SKM-1 (cell line): Measurements from ENCODE around the gene HACD1.
A peak's percentile ranks its signal among the peaks of the same experiment; 100 is the strongest.

ENCODE experiments used
- DNase-seq: peaks from one replicate; lab custom pipeline; 2025; ENCODE audit not compliant: unreplicated experiment; lab: John Stamatoyannopoulos, UW

The HACD1 gene

DNA sequence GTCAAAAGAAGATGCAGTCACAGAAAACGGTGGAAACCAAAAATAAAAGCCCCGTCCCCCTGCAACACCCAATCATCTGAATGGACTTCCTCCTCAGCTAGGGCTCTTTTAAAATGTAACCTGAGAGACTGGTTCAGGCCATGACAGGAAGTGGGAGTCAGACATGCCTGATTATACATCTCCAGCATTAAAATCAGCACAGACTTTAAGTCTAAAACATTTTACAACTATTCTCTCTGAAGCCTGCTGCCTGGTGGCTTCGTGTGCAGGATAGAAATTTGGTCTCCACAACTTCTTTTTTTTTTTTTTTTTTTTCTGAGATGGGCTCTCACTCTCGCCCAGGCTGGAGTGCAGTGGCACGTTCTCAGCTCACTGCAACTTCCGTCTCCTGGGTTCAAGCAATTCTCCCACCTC is 30.3 kb downstream of the HACD1 start:
- DNase-seq: no peak

DNA sequence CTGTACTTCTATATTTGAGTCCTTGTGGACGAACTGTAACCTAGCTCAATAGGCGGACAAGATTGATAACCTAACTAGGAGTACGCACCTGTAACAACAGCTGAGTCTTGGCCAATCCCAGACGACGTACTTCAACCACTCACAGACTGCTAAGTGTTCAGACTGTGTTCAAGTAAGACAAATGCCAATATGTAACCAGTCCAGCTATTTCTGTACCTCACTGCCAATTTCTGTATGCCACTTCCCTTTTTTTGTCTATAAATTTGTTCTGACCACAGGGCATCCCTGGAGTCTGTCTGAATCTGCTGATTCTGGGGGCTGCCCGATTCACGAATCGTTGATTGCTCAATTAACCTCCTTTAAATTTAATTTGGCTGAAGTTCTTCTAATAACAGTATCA is 32.2 kb downstream of the HACD1 start:
- DNase-seq: peak; percentile 4

DNA sequence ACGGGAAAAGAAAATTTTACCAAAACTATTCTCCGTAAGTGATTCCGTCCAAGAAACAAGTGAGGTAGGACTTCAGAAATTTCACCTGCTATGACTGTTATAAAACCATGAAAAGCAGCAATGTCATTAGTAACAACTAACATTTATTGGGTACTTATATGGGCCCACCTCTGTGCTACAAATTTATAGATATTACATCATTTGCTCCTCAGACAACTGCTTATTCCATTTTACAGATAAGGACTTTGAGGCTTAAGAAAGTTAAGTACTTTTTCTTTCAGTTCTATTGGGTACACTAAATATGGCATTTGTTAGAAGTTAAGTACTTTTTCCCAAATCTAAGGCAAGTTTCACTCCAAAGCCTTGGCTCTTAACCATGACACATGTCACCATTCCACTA is 36.3 kb downstream of the HACD1 start:
- no peak for DNase-seq

DNA sequence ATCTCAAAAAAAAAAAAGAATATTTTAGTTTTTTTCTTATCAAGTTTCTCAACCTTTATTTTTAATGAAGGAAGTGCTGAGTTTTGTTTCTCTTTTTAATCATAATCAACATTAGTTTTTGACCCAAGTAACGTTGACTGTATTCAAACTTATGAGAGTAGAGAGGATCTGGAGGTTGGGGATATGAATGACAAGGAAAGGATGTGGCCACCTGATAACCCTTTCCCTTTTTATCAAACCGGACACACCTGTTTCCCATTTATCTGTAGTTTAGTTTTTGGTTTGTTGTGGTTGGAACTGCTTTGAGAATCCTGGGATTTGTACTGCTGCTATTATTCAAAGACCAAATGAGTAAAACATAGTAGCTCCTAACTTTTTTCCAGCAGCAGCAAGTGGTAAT is 38.6 kb downstream of the HACD1 start:
- no peak for DNase-seq

DNA sequence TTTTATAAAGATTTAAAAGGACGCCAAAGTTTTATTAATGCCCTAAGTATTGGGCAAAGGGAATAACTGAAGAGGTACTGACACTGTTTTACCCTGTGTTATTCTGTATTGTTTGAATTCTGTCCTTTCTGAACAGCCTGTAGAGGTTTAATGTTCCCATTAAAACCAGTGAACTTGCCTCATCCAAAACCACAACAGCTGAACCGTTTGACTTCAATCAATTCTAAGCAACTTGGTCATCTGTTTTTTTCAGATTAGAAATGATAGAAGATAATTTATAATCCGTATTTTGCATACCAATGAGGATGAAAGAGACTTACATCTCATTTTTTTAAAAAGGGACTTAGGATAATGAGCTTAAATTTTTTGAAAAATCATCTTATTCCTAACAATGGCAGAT is 40.4 kb downstream of the HACD1 start:
- DNase-seq: no peak

DNA sequence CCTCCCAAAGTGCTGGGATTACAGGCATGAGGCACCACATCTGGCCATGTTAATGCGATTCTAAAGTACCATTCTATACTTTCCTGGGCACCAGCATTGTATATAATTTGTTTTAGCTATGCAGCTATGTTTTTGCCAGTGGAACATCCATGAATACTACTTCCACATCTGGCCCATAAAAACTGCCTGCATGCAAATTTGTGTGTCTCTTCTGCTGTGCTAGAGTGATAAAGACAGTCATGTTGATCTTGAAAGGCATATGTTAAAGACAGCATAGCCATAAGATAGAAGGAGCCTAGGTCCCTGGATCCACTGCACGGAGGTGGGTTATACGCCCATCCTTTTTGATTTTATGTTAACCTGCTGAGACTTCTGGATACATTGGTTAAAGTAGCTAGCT is 52.3 kb downstream of the HACD1 start:
- no peak for DNase-seq

DNA sequence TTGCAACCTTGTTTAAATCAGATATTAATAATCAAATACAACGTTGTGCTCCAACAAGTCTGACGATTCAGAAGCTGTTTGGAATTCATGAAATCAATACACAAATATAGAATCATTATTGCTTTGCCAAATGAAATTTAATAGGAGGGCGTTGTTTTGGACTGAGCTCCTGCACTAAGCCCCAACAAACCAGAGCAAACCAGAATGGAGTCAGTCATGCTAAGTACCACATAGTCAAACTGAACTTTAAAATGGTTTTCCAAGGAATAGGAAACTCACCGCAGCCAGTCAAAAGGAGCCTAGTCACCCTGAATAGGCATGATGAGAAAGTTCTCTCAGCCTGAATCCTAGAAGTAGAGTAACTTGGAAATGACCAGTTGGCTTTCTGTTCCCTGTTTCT is 53.7 kb downstream of the HACD1 start:
- DNase-seq: no peak

DNA sequence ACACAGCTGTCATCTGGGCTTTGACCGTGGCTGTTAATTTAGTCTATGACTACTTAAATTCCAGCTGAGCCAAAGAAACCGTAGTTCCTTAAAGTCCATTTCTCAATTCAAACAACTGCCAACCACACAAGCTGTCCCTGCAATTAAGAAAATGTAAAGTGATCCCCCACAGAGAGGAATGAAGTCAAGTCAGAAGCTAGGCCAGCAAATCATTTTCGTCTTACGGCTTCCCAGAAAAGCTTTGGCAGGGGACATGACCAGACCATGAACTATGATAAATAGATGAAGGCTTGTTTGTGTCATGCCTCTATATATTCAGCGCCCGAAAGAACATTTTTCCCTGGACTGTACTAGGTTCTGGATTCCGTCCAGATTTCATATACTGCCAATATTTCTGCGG is 54.6 kb downstream of the HACD1 start:
- DNase-seq: no peak

DNA sequence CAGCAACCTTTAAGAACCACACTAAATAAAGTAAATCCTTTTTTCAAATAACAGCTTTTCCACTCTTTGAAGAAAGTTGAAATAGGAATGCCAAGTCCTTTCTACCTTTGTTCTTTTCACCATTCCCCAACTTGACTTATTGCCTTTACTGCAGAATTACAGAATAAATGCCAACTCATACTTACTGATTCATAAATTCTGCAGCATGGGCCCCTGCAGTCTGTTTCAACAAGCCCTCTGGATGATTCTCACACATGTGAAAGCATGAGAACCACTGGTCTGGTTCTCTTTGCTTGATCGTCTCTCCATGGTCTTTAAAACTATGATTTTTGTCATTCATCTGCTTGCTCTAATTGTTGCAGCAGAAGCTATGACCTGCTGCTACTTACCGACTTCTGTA is 56.1 kb downstream of the HACD1 start:
- DNase-seq: no peak

DNA sequence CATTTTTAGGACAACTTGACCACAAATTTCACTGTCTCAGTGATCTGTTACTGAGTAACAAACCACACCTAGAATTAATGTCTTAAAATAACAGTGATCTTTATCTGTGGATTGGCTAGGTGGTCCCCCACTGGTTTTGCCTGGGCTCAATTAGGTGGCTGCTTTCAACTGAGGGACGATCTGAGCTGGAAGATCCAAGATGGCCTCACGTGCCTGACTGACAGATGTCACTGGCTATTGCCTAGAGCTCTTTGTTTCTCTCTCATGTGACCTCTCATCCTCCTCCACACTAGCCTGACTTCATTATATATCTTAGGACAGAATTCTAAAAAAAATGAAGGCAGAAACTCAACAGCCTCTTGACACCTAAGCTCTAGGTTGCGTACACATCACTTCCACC is 59.7 kb downstream of the HACD1 start:
- no peak for DNase-seq

DNA sequence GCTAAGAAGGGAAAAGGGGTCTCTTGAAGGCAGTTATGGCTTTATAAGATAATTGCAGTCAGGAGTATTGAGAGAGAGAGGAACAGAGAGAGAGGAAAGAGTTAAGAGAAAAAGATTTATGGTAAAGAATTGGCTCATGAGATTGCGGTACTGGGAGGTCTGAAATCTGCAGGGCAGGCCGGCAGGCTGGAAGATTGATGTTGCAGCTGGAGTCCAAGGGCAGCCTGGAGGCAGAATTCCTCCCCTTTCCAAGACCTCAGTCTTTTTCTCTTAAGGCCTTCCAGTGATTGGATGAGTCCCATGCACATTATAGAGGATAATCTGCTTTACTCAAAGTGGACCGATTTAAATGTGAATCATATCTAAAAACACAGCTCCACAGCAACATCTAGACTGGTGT is 68.4 kb downstream of the HACD1 start:
- DNase-seq: no peak

DNA sequence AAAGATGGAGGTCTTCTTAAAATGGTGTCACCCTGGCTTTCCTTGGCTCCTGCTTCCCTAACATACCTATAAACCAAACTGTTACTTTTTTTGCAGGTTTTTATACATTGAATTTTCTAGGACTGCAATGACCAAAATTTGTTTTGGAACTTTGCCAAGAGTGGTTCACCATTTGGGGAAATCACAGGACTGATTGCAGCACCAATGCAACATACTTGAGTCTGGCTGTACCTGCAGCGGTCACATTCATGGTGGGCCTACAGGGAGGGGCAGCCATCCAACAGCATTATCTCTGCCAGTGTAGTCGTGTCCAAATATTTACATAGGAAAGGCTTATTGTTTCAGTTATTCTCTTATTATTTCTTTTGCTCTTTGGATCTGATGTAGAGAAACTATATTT is 69.0 kb downstream of the HACD1 start:
- DNase-seq: no peak

DNA sequence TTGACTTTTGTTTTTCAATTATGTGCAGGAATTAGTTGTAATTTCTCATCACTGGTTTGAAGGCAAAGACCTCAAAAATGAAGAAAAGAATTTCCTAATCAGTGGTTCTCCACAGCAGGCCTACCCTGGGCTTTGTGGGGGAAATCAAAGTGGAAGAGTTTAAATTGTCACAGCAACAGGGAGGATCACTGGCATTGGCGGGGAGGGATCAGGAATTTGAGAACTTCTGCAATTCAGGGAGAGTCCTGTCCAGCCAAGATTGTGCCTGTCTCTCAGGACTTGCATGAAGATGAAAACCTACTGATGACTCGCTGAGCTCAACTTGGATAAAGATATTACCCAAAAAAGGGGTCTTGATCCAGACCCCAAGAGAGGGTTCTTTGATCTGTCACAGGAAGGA is 70.1 kb downstream of the HACD1 start:
- DNase-seq: no peak

DNA sequence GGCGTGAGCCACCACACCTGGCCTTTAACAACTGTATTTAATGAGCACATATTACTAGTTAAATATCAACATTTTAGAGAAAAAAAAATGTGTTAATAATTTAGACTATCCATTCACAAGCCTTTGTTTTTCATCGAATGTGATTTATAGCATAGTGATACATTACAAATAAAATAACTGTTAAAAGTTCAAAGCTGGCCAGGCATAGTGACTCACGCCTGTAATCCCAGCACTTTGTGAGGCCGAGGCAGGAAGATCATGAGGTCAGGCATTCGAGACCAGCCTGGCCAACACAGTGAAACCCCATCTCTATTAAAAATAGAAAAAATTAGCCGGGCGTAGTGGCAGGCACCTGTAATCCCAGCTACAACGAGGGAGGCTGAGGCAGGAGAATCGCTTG is 72.7 kb downstream of the HACD1 start:
- no peak for DNase-seq
